OCI-LY7 (cell line): Measurements from ENCODE around the gene CCDC57. TPM values are rescaled to one million over a fixed set of nuclear protein-coding genes. Genes with fewer than 3 reads are reported as not detected.

Experiments
- BruUV-seq: library from RNA; stranded (reverse); fragments of 400-500 nt; replicated peaks from 2 replicates; lab custom pipeline; 2021; lab: Mats Ljungman, UMichigan
- CTCF ChIA-PET: fragments of 300-600 bp; sonication (Branson Sonifier 250); formaldehyde crosslinking; loops from one replicate; lab custom pipeline; 2022; ENCODE audit warnings: antibody characterized with exemption; ENCODE audit not compliant: unreplicated experiment; lab: Charles Lee
- POLR2A ChIA-PET: fragments of 300-600 bp; sonication (Branson Sonifier 250); formaldehyde crosslinking; loops from one replicate; lab custom pipeline; 2022; ENCODE audit warnings: antibody characterized with exemption; lab: Charles Lee
- DNase-seq: peaks from one replicate; pipeline ENCODE4 v3.0.0-alpha.2; 2015; ENCODE audit warnings: low spot score
- H2AFZ ChIP-seq: fragments of 200-600 bp; sonication (generic), shearing (Covaris generic); 2 replicates; pipeline ENCODE4 v1.6.1; 2014; ENCODE audit warnings: mild to moderate bottlenecking, antibody characterized with exemption, low read length, moderate library complexity
- H3K27ac ChIP-seq: fragments of 200-600 bp; sonication (generic); 2 replicates; pipeline ENCODE4 v1.5.1; 2014; ENCODE audit warnings: mixed run types, low read depth, mild to moderate bottlenecking, moderate library complexity, low read length, inconsistent platforms; ENCODE audit not compliant: poor library complexity, severe bottlenecking
- H3K36me3 ChIP-seq: fragments of 200-600 bp; sonication (generic); 2 replicates; pipeline ENCODE4 v1.6.1; 2014; ENCODE audit warnings: mild to moderate bottlenecking, antibody characterized with exemption, low read length, moderate library complexity, mixed read lengths; ENCODE audit not compliant: insufficient read depth
- H3K4me1 ChIP-seq: fragments of 200-600 bp; sonication (generic); 2 replicates; pipeline ENCODE4 v1.5.1; 2014; ENCODE audit warnings: mild to moderate bottlenecking, low read length; ENCODE audit not compliant: insufficient read depth, poor library complexity, severe bottlenecking
- H3K4me2 ChIP-seq: fragments of 200-600 bp; sonication (generic); 2 replicates; pipeline ENCODE4 v1.6.1; 2014; ENCODE audit warnings: mild to moderate bottlenecking, low read length
- H3K4me3 ChIP-seq: fragments of 200-600 bp; sonication (generic); 2 replicates; pipeline ENCODE4 v1.5.1; 2014; ENCODE audit warnings: mild to moderate bottlenecking, low read depth, low read length; ENCODE audit not compliant: poor library complexity, severe bottlenecking
- H3K79me2 ChIP-seq: fragments of 200-600 bp; sonication (generic); 2 replicates; pipeline ENCODE4 v1.6.1; 2016; ENCODE audit warnings: low read depth, mild to moderate bottlenecking, low read length, moderate library complexity, mixed read lengths; ENCODE audit not compliant: insufficient read depth
- H3K9me2 ChIP-seq: fragments of 200-600 bp; sonication (generic); 2 replicates; pipeline ENCODE4 v1.6.1; 2016; ENCODE audit warnings: mild to moderate bottlenecking, low read length, mixed read lengths; ENCODE audit not compliant: insufficient read depth
- H3K9me3 ChIP-seq: fragments of 200-600 bp; sonication (generic); 2 replicates; pipeline ENCODE4 v1.6.1; 2014; ENCODE audit warnings: mild to moderate bottlenecking, mixed run types, low read length, mixed read lengths
- H4K20me1 ChIP-seq: fragments of 200-600 bp; sonication (generic); 2 replicates; pipeline ENCODE4 v1.6.1; 2014; ENCODE audit warnings: mild to moderate bottlenecking, antibody characterized with exemption, low read length, moderate library complexity, mixed read lengths; ENCODE audit not compliant: insufficient read depth
- CTCF ChIP-seq: fragments of 200-600 bp; sonication (generic); conservative IDR thresholded peaks from 2 replicates; pipeline ENCODE4 v1.5.1; 2014; ENCODE audit warnings: mild to moderate bottlenecking, antibody characterized with exemption, low read length, moderate library complexity, mixed read lengths
- EZH2phosphoT487 ChIP-seq: fragments of 200-600 bp; sonication (generic); IDR thresholded peaks from 2 replicates; pipeline ENCODE4 v1.6.1; 2018; ENCODE audit warnings: low read depth, borderline replicate concordance, mild to moderate bottlenecking, mixed run types, antibody characterized with exemption, low read length, moderate library complexity, mixed read lengths
- intact Hi-C: fragments of 100-400 bp; cut with micrococcal nuclease; formaldehyde crosslinking; loops from one replicate; pipeline ENCODE4 v1.10.0; 2022; ENCODE audit not compliant: unreplicated experiment
- total RNA-seq, 2 experiments: library from RNA; depleted of rRNA in 1 of 2; stranded (reverse); fragments of >200 nt in 1 of 2; shearing (Covaris generic) in 1 of 2; gene quantifications; 2 replicates each; pipeline ENCODE4 v1.2.3, GENCODE V29; 2014 to 2022

CCDC57 gene
- total RNA-seq, 2 experiments from 2014 or later, result 34.5 to 58.7 TPM

GRCh38 chr17:82225368-82226029, 12.9 kb upstream of the CCDC57 start:
- CTCF ChIA-PET, result no interaction called here
- intact Hi-C loops, result no loop called here
- H3K36me3 ChIP-seq, result no peaks in the 10 kb centered on the region
- H3K79me2 ChIP-seq, result no peaks in the 10 kb centered on the region
- H3K4me3 ChIP-seq, result no peak overlapping the region
- no peaks in the 10 kb centered on the region for H3K9me2 ChIP-seq
- TF ChIP-seq EZH2phosphoT487 (no peak), CTCF (no peak)
- DNase-seq, result no peak
- no peak overlapping the region for H2AFZ ChIP-seq
- H4K20me1 ChIP-seq, result no peaks in the 10 kb centered on the region
- BruUV-seq, result no TSS peak
- H3K9me3 ChIP-seq, result no peaks in the 10 kb centered on the region
- H3K4me2 ChIP-seq, result no peak overlapping the region
- no peak overlapping the region for H3K27ac ChIP-seq
- POLR2A ChIA-PET, result no interaction called here
- peaks cover 9% of the 10 kb centered on the region for H3K4me1 ChIP-seq

GRCh38 chr17:82224666-82225065, 12.0 kb upstream of the CCDC57 start:
- no peak overlapping the region for H2AFZ ChIP-seq
- TF ChIP-seq CTCF (no peak), EZH2phosphoT487 (no peak)
- CTCF ChIA-PET, result no interaction called here
- H3K79me2 ChIP-seq, result no peaks in the 10 kb centered on the region
- H3K4me3 ChIP-seq, result no peak overlapping the region
- peaks cover 9% of the 10 kb centered on the region for H3K4me1 ChIP-seq
- no peak overlapping the region for H3K4me2 ChIP-seq
- POLR2A ChIA-PET, result no interaction called here
- H3K9me2 ChIP-seq, result no peaks in the 10 kb centered on the region
- no TSS peak for BruUV-seq
- no peak overlapping the region for H3K27ac ChIP-seq
- no peaks in the 10 kb centered on the region for H4K20me1 ChIP-seq
- H3K9me3 ChIP-seq, result no peaks in the 10 kb centered on the region
- H3K36me3 ChIP-seq, result no peaks in the 10 kb centered on the region
- intact Hi-C loops, result no loop called here
- no peak for DNase-seq

GRCh38 chr17:82223517-82223916, 10.9 kb upstream of the CCDC57 start:
- H3K4me3 ChIP-seq, result no peak overlapping the region
- TF ChIP-seq EZH2phosphoT487 (no peak), CTCF (no peak)
- no peak for DNase-seq
- H3K4me1 ChIP-seq, result peaks cover 8% of the 10 kb centered on the region
- H4K20me1 ChIP-seq, result no peaks in the 10 kb centered on the region
- H2AFZ ChIP-seq, result no peak overlapping the region
- no TSS peak for BruUV-seq
- H3K36me3 ChIP-seq, result no peaks in the 10 kb centered on the region
- CTCF ChIA-PET, result no interaction called here
- no peaks in the 10 kb centered on the region for H3K9me2 ChIP-seq
- no peak overlapping the region for H3K27ac ChIP-seq
- POLR2A ChIA-PET, result no interaction called here
- no peaks in the 10 kb centered on the region for H3K79me2 ChIP-seq
- H3K9me3 ChIP-seq, result no peaks in the 10 kb centered on the region
- intact Hi-C loops, result no loop called here
- H3K4me2 ChIP-seq, result no peak overlapping the region
